HEK293 (cell line): ENCODE results near the gene BAD.

Experiments used
- GFI1B ChIP-seq: fragments of 450-650 bp; formaldehyde crosslinking; IDR thresholded peaks from 2 replicates; pipeline ENCODE4 v1.5.1; 2016; ENCODE audit warnings: missing biosample characterization, missing genetic modification characterization
- GLI2 ChIP-seq: fragments of 450-650 bp; formaldehyde crosslinking; IDR thresholded peaks from 2 replicates; pipeline ENCODE4; 2017; ENCODE audit warnings: missing biosample characterization, missing genetic modification characterization, low read depth, borderline replicate concordance
- KLF16 ChIP-seq: fragments of 450-650 bp; formaldehyde crosslinking; IDR thresholded peaks from 2 replicates; pipeline ENCODE4 v1.5.1; 2017; ENCODE audit warnings: missing biosample characterization, missing genetic modification characterization
- OSR2 ChIP-seq: fragments of 450-650 bp; formaldehyde crosslinking; IDR thresholded peaks from 2 replicates; pipeline ENCODE4 v1.5.1; 2016; ENCODE audit warnings: missing biosample characterization, missing genetic modification characterization
- OVOL3 ChIP-seq: fragments of 450-650 bp; formaldehyde crosslinking; IDR thresholded peaks from 2 replicates; pipeline ENCODE4 v1.5.1; 2016; ENCODE audit warnings: missing biosample characterization, missing genetic modification characterization
- REST ChIP-seq: fragments of 450-650 bp; formaldehyde crosslinking; IDR thresholded peaks from 2 replicates; pipeline ENCODE4 v1.5.1; 2016; ENCODE audit warnings: missing biosample characterization, missing genetic modification characterization
- SALL2 ChIP-seq: fragments of 450-650 bp; formaldehyde crosslinking; IDR thresholded peaks from 2 replicates; pipeline ENCODE4 v1.5.0; 2017; ENCODE audit warnings: missing biosample characterization, mild to moderate bottlenecking, missing genetic modification characterization, borderline replicate concordance
- SP3 ChIP-seq: fragments of 450-650 bp; formaldehyde crosslinking; IDR thresholded peaks from 2 replicates; pipeline ENCODE4 v1.5.1; 2016; ENCODE audit warnings: missing biosample characterization, missing genetic modification characterization
- ZBTB8A ChIP-seq: fragments of 450-650 bp; formaldehyde crosslinking; IDR thresholded peaks from 2 replicates; pipeline ENCODE4 v1.5.1; 2016; ENCODE audit warnings: missing biosample characterization, missing genetic modification characterization
- ZFHX2 ChIP-seq: fragments of 450-650 bp; formaldehyde crosslinking; conservative IDR thresholded peaks from 2 replicates; pipeline ENCODE4 v1.5.1; 2016; ENCODE audit warnings: missing biosample characterization, missing genetic modification characterization
- ZNF148 ChIP-seq: fragments of 450-650 bp; formaldehyde crosslinking; IDR thresholded peaks from 2 replicates; pipeline ENCODE4 v1.5.0; 2017; ENCODE audit warnings: missing biosample characterization, missing genetic modification characterization, borderline replicate concordance
- ZNF18 ChIP-seq: fragments of 450-650 bp; formaldehyde crosslinking; IDR thresholded peaks from 2 replicates; pipeline ENCODE4 v1.5.1; 2016; ENCODE audit warnings: missing biosample characterization, missing genetic modification characterization
- ZNF311 ChIP-seq: fragments of 450-650 bp; formaldehyde crosslinking; IDR thresholded peaks from 2 replicates; pipeline ENCODE4 v1.5.1; 2017; ENCODE audit warnings: missing biosample characterization, missing genetic modification characterization, borderline replicate concordance
- ZNF341 ChIP-seq: fragments of 450-650 bp; formaldehyde crosslinking; IDR thresholded peaks from 2 replicates; pipeline ENCODE4; 2016; ENCODE audit warnings: low read depth, missing biosample characterization, missing genetic modification characterization
- ZNF366 ChIP-seq: fragments of 450-650 bp; formaldehyde crosslinking; conservative IDR thresholded peaks from 2 replicates; pipeline ENCODE4 v1.5.1; 2016; ENCODE audit warnings: missing biosample characterization, missing genetic modification characterization
- ZNF423 ChIP-seq: fragments of 450-650 bp; formaldehyde crosslinking; IDR thresholded peaks from 2 replicates; pipeline ENCODE4 v1.5.1; 2016; ENCODE audit warnings: missing biosample characterization, missing genetic modification characterization
- ZNF426 ChIP-seq: fragments of 450-650 bp; formaldehyde crosslinking; IDR thresholded peaks from 2 replicates; pipeline ENCODE4 v1.5.1; 2017; ENCODE audit warnings: missing biosample characterization, missing genetic modification characterization, mild to moderate bottlenecking, inconsistent platforms, moderate library complexity
- ZNF560 ChIP-seq: fragments of 450-650 bp; formaldehyde crosslinking; IDR thresholded peaks from 2 replicates; pipeline ENCODE4 v1.5.1; 2017; ENCODE audit warnings: missing biosample characterization, missing genetic modification characterization, borderline replicate concordance
- ZNF561 ChIP-seq: fragments of 450-650 bp; IDR thresholded peaks from 2 replicates; pipeline ENCODE4 v1.5.1; 2018; ENCODE audit warnings: missing biosample characterization, missing genetic modification characterization, borderline replicate concordance
- ZNF670 ChIP-seq: fragments of 450-650 bp; formaldehyde crosslinking; IDR thresholded peaks from 2 replicates; pipeline ENCODE4 v1.5.1; 2016; ENCODE audit warnings: missing biosample characterization, missing genetic modification characterization, low read depth
- ZSCAN18 ChIP-seq: fragments of 450-650 bp; formaldehyde crosslinking; IDR thresholded peaks from 2 replicates; pipeline ENCODE4 v1.5.1; 2016; ENCODE audit warnings: missing biosample characterization, missing genetic modification characterization
- TF ChIP-seq, protein P1 (sequence below): sonication (generic); formaldehyde crosslinking; IDR thresholded peaks from 2 replicates; pipeline ENCODE4 v1.8.1; 2022; ENCODE audit warnings: mild to moderate bottlenecking, moderate library complexity, missing genetic modification reagents
- TF ChIP-seq, protein P2 (sequence below): fragments of 450-650 bp; formaldehyde crosslinking; IDR thresholded peaks from 2 replicates; pipeline ENCODE4 v1.5.1; 2016; ENCODE audit warnings: missing biosample characterization, missing genetic modification characterization

The BAD gene

GRCh38 chr11:64317961-64318765, 33.7 kb upstream of the BAD start, which contains the start of gene PRDX5 (continued):
- TF ChIP-seq ZNF148 (tag by site-specific recombination) (no peak), ZNF366 (tag by site-specific recombination) (no peak), KLF16 (tag by site-specific recombination) (peak; percentile 57), GFI1B (tag by site-specific recombination) (0 out of 2 replicates have a peak, but pooled peaks have one; percentile 16), ZNF341 (tag by site-specific recombination) (peak; percentile 98), ZSCAN18 (tag by site-specific recombination) (no peak), GLI2 (tag by site-specific recombination) (no peak), ZNF18 (no peak), ZNF560 (tag by site-specific recombination) (no peak), ZFHX2 (tag by site-specific recombination) (peak; percentile 29; the same call in 1 of the 2 replicates), ZNF423 (tag by site-specific recombination) (peak; percentile 35; the same call in 1 of the 2 replicates), ZNF561 (peak; percentile 79; the same call in 1 of the 2 replicates), ZNF670 (no peak), OVOL3 (no peak), ZNF426 (tag by site-specific recombination) (no peak), OSR2 (tag by site-specific recombination) (0 out of 2 replicates have a peak, but pooled peaks have one; percentile 8), ZNF311 (tag by site-specific recombination) (no peak), SALL2 (no peak), SP3 (tag by site-specific recombination) (peak; percentile 64), REST (peak; percentile 90), ZBTB8A (tag by site-specific recombination) (peak; percentile 95)
- TF ChIP-seq, protein P1, sequence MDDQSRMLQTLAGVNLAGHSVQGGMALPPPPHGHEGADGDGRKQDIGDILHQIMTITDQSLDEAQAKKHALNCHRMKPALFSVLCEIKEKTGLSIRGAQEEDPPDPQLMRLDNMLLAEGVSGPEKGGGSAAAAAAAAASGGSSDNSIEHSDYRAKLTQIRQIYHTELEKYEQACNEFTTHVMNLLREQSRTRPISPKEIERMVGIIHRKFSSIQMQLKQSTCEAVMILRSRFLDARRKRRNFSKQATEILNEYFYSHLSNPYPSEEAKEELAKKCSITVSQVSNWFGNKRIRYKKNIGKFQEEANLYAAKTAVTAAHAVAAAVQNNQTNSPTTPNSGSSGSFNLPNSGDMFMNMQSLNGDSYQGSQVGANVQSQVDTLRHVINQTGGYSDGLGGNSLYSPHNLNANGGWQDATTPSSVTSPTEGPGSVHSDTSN (CRISPR knock-in tag), result peak; percentile 78
- TF ChIP-seq, protein P2, sequence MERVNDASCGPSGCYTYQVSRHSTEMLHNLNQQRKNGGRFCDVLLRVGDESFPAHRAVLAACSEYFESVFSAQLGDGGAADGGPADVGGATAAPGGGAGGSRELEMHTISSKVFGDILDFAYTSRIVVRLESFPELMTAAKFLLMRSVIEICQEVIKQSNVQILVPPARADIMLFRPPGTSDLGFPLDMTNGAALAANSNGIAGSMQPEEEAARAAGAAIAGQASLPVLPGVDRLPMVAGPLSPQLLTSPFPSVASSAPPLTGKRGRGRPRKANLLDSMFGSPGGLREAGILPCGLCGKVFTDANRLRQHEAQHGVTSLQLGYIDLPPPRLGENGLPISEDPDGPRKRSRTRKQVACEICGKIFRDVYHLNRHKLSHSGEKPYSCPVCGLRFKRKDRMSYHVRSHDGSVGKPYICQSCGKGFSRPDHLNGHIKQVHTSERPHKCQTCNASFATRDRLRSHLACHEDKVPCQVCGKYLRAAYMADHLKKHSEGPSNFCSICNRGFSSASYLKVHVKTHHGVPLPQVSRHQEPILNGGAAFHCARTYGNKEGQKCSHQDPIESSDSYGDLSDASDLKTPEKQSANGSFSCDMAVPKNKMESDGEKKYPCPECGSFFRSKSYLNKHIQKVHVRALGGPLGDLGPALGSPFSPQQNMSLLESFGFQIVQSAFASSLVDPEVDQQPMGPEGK (tag by site-specific recombination), result peak; percentile 94
